NCI-H146 (cell line): Measurements from ENCODE around the gene CREM.
A peak's percentile ranks its signal among the peaks of the same experiment; 100 is the strongest.
"Not testable (repeated sequence)": the region's sequence is repeated elsewhere in the genome, so short reads cannot be mapped to it uniquely, and the experiment has no call there.

Experiments used
- DNase-seq: peaks from one replicate; lab custom pipeline; 2025; lab: John Stamatoyannopoulos, UW

Gene CREM

GRCh38 chr10:35194906-35195305 is 68.3 kb downstream of the CREM start:
- peak; percentile 22 for DNase-seq

DNA sequence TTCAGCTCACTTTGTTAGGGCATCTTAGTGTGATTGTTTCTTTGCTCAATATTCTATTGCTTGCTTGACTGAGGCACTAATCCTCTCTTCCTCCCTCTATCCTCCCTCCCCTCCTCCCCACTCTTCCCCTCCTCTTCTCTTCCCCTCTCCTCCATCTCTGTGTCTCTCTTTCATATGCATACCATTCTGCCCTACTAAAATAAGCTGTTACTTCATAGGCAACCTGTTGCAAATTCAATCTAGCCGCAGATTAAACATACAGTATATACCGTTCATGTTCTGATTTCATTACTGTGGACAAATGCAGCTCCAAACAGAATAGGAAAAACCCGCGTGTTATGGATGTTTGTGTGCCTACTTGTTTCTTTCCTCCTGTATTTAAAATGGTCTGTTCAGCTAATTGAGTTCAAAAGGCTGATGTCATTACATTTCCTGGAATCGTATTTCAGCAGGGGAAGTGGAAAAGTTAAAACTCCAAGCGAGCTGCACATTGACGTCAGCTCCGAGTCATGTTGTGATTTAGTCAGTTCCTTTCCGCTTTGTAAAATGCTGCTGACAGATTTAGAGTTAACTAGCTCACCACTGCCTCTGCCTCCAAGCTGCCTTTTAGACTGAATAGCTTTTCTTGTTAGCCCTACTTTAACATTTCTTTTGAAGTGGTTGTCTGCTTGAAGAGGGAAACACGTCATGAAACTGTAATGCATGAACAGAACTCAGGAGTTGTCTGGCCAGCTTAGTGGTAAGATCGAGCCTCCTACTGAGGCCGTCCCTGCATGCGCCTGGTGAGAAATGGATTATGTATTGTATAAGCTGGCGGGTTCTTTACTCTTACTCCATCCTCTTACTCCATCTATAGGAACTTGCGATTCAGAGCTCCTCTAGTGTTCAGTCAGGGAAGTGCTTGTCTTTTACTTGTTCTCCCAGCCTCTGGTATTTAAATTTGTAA is 69.0 kb downstream of the CREM start:
- DNase-seq = peak; percentile 82

DNA sequence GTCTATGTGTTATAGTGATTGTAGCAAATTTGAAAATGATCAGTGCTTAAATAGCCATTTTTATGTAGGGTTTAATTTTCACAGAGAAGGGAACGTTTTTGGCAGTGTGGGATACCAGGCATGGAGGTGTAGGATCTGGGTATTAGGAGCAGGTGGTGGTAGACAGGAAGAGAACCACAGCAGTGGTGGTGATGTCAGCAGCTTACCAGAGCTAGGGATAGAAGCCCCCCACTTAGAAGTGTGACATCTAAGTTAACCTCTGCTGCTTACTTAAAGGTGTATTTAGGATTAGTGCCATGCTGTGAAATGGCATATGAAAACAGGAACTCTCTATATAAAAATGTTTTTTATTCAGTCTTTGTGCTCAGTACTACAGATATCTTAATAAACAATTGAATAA is 73.8 kb downstream of the CREM start:
- DNase-seq = no peak

GRCh38 chr10:35201234-35201633 is 74.6 kb downstream of the CREM start:
- no peak for DNase-seq

- DNase-seq = no peak
These were observed 75.4 kb downstream of the CREM start for GRCh38 chr10:35202050-35202449.

- peak; percentile 58 for DNase-seq
These were observed 77.1 kb downstream of the CREM start for GRCh38 chr10:35203745-35204144.

DNA sequence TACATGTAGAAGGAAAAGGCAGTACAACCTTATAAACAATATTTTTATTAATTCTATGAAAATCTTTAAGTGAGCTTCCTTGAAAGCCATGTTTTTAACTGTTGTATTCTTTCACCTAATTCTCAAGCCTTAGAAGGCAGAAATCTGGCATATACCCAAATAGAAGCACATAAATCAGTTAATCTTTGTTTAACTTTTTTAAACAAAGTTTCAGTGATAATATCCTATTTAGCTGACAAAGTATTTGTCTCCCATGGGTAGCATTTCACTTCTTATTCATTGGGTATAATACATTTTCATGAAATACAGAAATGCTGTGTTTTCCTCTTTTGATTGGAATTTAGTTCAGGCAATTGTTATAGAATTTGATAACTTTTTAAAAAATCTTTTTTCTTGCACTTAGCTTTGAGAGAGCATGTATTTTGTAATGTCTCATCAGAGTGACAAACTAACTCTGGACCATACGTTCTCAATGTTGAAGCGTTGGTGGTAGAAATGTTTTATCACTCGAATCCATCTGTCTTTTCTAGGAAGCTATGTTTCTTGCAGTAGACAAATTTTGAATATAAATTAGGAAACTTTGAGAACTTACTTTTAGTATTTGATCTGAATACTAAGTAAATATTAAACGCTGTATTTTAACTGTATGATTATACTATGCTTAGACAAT is 78.1 kb downstream of the CREM start:
- no peak for DNase-seq

DNA sequence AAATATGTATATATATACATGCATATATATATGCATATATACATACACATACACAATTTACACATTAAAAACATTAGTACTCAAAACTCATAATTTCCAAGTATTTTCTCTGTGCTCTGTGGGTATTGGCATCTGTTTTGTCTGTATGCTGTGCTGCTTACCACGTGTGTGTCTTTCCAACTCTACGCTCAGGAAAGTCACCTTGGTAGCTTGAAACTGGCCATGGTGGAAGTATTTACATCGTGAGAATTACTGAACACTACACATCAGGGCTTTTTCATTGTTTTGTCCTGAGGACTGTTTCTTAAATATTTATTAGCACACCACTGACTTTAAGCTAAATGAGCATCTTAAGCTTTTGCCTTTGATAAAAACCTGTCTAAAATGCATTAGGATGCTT is 79.6 kb downstream of the CREM start:
- DNase-seq = no peak

DNA sequence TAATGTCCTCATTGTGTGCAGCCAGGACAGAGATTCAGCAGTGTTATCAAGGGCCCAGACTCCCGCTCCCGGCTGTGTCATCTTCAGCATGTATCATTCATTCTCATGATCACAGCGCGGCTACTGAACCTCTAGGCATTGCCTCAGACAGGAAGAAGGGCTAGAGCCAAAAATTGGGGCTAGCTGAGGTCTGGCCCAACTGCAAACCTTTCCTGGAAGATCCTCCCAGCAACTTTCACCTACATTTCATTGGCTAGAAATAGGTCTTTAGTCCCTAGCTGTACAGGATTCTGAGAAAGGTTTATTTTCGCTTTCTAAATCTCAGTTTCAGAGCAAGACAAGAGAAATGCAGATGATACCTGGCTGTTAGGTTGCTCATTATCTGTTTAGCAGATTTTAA is 81.9 kb downstream of the CREM start:
- no peak for DNase-seq

DNA sequence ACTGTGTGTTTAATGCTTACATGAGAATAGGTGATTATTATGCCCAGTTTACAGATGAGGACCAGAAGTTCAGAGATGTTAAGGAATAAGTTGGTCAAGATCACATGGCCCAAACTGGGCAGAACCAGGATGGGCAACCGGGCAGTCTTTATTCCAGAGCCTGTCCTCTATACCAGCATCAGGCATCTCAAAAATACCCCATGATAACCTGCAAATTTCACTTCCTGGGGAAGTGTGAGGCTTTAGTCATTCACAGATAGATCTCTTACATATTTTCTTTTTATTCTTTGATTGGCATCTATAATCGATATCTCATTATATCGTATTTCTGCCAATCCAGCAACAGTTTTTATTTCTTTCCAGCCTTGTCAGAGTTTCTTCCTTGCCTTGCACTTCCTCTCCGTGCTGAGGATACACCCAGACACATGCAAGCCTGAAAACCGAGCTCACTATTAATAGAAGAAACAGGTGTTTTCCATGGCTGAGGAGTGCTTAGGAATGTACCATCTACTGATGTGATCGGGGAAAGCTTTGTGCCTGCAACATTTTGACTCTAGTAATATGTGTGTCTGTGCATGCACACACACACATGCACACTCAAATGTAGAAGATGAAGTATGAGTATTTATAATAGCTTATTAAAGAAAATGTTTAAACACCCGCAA is 82.4 kb downstream of the CREM start:
- DNase-seq = no peak

DNA sequence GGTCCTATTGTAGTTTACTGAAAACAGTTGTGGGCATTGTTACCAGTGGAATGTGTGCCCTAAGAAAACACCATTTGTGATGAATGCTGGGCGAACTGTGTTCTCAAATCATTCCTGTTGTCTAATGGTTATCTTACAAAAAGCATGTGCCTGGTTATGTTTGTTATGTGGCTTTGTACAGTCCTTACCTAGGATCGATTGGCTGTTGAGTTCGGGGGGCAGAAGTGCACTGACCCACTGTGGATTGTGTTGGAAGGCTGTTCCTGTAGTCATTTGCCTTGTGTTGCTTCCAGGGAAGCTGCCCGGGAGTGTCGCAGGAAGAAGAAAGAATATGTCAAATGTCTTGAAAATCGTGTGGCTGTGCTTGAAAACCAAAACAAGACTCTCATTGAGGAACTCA is 84.3 kb downstream of the CREM start:
- no peak for DNase-seq

- DNase-seq = no peak
These were observed 84.7 kb downstream of the CREM start for GRCh38 chr10:35211390-35211789.

DNA sequence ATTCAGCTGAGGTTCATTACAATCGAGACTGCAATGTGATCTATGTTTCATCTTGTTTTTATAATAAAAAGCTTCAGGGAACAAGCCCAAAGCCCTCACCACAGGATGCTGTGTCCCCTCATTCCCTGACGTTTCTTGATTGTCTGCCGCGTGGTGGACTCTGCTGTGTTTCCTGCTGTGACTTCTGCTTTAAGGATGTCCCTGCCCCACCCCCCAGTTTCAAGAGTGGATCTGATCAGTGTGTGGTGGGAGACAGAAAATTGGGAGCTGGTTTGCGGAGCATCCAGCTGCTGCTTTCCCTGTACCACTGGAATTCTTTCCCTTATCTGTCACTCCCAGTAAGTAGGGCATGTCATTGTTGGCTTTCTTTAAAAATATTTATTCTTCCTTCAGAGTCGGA is 86.2 kb downstream of the CREM start:
- no peak for DNase-seq

GRCh38 chr10:35213699-35214098 is 87.1 kb downstream of the CREM start:
- DNase-seq = no peak

DNA sequence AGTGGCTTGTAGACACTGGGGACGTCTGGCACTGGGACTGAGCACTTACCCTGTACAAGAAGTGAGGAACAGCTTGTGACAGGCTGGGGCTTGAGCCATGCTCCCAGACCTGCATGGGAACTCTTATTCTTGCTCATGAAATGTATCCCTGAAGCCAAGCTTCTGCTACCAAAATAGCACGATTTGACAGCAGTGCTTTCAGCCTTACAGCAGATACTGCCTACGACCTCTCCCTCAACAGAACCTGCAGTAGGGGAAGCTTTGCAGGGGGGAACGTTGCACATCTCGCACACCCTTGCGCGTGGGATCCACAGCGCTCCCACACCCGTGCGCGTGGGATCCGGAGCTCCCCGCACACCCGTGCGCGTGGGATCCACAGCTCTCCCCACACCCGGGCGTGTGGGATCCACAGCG is 88.0 kb downstream of the CREM start:
- no peak for DNase-seq

GRCh38 chr10:35215107-35215506 is 88.5 kb downstream of the CREM start:
- DNase-seq = no peak

- no peak for DNase-seq
These were observed 89.8 kb downstream of the CREM start for GRCh38 chr10:35216303-35216905.

DNA sequence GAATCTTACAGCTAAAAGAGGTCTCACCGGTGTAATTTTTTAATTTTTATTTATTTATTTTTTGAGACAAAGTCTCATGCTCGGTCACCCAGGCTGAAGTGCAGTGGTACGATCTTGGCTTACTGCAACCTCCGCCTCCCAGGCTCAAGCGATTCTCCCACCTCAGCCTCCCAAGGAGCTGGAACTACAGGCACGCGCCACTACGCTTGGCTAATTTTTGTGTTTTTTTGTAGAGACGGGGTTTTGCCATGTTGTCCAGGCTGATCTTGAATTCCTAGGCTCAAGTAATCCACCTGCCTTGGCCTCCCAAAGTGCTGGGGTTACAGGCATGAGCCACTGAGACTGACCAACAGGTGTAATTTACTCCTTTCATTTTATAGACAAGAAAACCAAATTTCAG is 90.3 kb downstream of the CREM start:
- not testable (repeated sequence) for DNase-seq

DNA sequence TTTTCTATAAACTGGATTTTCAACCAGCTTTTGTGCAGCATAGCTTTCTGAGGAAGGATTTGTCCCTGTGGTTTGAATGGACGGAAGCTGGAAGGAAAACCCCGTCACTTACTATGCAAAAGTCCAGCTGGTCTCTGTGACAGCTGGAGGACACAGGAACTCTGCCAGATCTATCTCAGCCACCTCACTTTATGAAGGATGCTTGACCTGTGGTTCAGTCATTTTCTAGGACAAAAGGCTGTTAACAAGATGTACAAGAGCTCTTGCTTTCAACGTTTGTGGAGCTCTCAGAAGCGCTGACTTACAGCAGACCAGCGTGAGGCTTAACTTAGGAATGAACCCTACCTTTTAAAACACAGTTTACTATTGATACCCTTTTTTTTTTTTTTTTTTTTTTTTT is 90.8 kb downstream of the CREM start:
- no peak for DNase-seq

DNA sequence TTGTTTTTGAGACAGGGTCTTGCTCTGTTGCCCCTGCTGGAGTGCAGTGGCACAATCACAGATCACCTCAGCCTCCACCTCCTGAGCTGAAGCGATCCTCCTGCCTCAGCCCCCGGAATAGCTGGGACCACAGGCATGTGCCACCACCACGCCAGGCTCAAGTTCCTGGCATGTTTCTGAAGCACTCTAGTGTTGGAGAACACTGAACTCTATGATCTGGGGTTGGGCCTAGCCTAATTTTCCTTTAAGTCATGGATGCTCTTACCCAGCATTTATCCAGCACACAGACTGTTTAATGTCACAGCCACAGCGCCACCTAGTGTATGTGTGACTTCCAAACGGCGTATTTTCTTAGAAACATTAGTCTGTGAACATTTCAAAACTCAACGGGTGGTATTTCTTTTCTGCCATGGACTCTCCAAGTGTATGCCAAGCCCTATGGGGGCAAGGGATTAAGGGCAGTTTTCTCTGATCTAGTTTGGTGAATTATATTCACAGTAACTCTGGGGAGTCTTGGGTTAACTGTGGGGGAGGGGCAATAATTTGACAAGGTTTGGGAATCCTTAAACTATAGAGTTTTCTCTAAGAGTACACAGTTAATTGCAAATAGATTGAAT is 91.8 kb downstream of the CREM start:
- peak; percentile 84 for DNase-seq

DNA sequence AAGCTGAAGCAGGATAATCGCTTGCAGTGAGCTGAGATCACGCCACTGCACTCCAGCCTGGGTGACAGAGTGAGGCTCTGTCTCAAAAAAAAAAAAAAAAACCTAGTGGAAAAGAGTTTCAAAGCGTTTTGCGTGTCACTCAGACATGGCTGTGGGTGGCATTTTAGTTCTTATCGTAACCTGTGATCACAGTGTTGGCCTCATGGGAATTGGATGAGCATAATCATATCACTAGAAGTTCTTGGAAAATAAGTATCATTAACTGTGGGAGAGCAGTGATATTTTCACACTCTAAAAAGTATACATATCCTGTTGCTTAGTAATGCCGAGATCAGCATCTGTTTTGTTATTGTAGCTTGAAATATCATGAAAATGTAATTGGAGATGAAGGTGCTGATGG is 92.6 kb downstream of the CREM start:
- no peak for DNase-seq
